HepG2 (cell line): Measurements from ENCODE around the gene CKB. TPM values are rescaled to one million over a fixed set of nuclear protein-coding genes. Genes with fewer than 3 reads are reported as not detected.

Source experiments
- AGO1 ChIP-seq: fragments of 200-400 bp; formaldehyde crosslinking; IDR thresholded peaks from 2 replicates; pipeline ENCODE4 v1.6.1; 2017; ENCODE audit warnings: mild to moderate bottlenecking, low read depth, low read length, moderate library complexity; ENCODE audit not compliant: poor library complexity, severe bottlenecking
- ASH2L ChIP-seq: fragments of 300-600, 200-600 bp; sonication (generic); IDR thresholded peaks from 2 replicates; pipeline ENCODE4 v1.7.0; 2017; ENCODE audit warnings: low read depth, mild to moderate bottlenecking, moderate library complexity, mixed read lengths, low read length; ENCODE audit not compliant: insufficient read length
- HOXA3 ChIP-seq: sonication (generic); formaldehyde crosslinking; IDR thresholded peaks from 2 replicates; pipeline ENCODE4 v1.5.0; 2020; ENCODE audit warnings: missing genetic modification reagents
- ISX ChIP-seq: sonication (generic); formaldehyde crosslinking; conservative IDR thresholded peaks from 2 replicates; pipeline ENCODE4 v1.5.0; 2020; ENCODE audit warnings: missing genetic modification reagents
- PHF8 ChIP-seq: sonication (generic); formaldehyde crosslinking; IDR thresholded peaks from 2 replicates; pipeline ENCODE4 v1.5.0; 2020; ENCODE audit warnings: missing genetic modification reagents
- REST ChIP-seq, 2 experiments: IDR thresholded peaks; 2 replicates each; pipeline ENCODE4 v1.6.1; 2011 to 2012; ENCODE audit warnings: low read length in 2 of 2, borderline replicate concordance in 1 of 2, low read depth in 1 of 2, mild to moderate bottlenecking in 1 of 2, moderate library complexity in 1 of 2
- RNF2 ChIP-seq: fragments of 450-650 bp; conservative IDR thresholded peaks from 2 replicates; pipeline ENCODE4 v1.6.1; 2016; ENCODE audit warnings: low read depth
- TRIM24 ChIP-seq: sonication (generic); formaldehyde crosslinking; IDR thresholded peaks from 2 replicates; pipeline ENCODE4 v1.8.0; 2022; ENCODE audit warnings: mild to moderate bottlenecking, missing genetic modification reagents
- ZNF687 ChIP-seq: sonication (generic); formaldehyde crosslinking; IDR thresholded peaks from 2 replicates; pipeline ENCODE4 v1.5.1; 2020; ENCODE audit warnings: mild to moderate bottlenecking, missing genetic modification reagents, moderate library complexity
- ZNF768 ChIP-seq: sonication (generic); formaldehyde crosslinking; IDR thresholded peaks from 2 replicates; pipeline ENCODE4 v1.4.0; 2020; ENCODE audit warnings: missing genetic modification reagents
- polyA plus RNA-seq, 8 experiments: library from polyadenylated mRNA; depleted of rRNA in 3 of 8; stranded (reverse) in 7 of 8; unstranded in 1 of 8; fragments of >200 nt; fragmentation: Illumina TruSeq in 4 of 8; extraction: Trizol in 4 of 8; gene quantifications; 2 replicates each; pipeline versions ENCODE4 v1.2.1 to v1.2.3, GENCODE V29; 2011 to 2016; ENCODE audit warnings: low read depth in 4 of 8, missing spikeins in 1 of 8, mixed read lengths in 1 of 8; ENCODE audit not compliant: insufficient read depth in 1 of 8
- total RNA-seq, 5 experiments: library from RNA; depleted of rRNA; stranded (reverse); fragments of >200 nt; fragmentation: Illumina TruSeq; extraction: Trizol; gene quantifications; 2 replicates each; pipeline ENCODE4 v1.2.3, GENCODE V29; 2016; ENCODE audit warnings: low read depth in 1 of 5

CKB gene
- total and polyA plus RNA-seq, 2 of the 13 experiments (the other 11 are each of a cell fraction or from before 2014, with no cell fraction given), result 82.3 to 217 TPM

- TF ChIP-seq REST (IDR thresholded peaks at IDR 0.05; ENCODE audit: borderline replicate concordance in 1 of 2, low read depth in 1 of 2, low read length in 2 of 2) (no peak), TRIM24 (CRISPR knock-in tag) (no peak), ISX (CRISPR knock-in tag) (no peak), HOXA3 (peak; percentile 49; the same call in 1 of the 2 replicates), PHF8 (peak; percentile 52), RNF2 (no peak), ASH2L (peak; percentile 20), AGO1 (peak; percentile 11), ZNF687 (peak; percentile 75), ZNF768 (peak; percentile 18; the same call in 1 of the 2 replicates)
Measured at GRCh38 chr14:103521951-103522563, 573 bp downstream of the CKB start (continued).
